ENCODE results near the gene LRP6.

The LRP6 gene

GRCh38 chr12:12133259-12133658, 133.6 kb downstream of the LRP6 start (continued):
- TF ChIP-seq TSHZ2 (CRISPR knock-in tag; IDR thresholded peaks at IDR 0.05) (no peak), SNAI2 (CRISPR knock-in tag; IDR thresholded peaks at IDR 0.05) (no peak), TOX (CRISPR knock-in tag; IDR thresholded peaks at IDR 0.05; ENCODE audit: borderline replicate concordance) (no peak), TCF4 (CRISPR knock-in tag; IDR thresholded peaks at IDR 0.05; ENCODE audit: borderline replicate concordance) (no peak)

GRCh38 chr12:12128670-12129069, 138.2 kb downstream of the LRP6 start:
- no peak for ATAC-seq
- TF ChIP-seq ZNF8 (CRISPR knock-in tag; IDR thresholded peaks at IDR 0.05) (no peak), ISL1 (CRISPR knock-in tag; IDR thresholded peaks at IDR 0.05) (no peak), PPARA (CRISPR knock-in tag; IDR thresholded peaks at IDR 0.05; ENCODE audit: borderline replicate concordance) (no peak), BACH2 (CRISPR knock-in tag; IDR thresholded peaks at IDR 0.05; ENCODE audit: borderline replicate concordance) (no peak), ZFP3 (CRISPR knock-in tag; IDR thresholded peaks at IDR 0.05) (no peak), ARNTL (CRISPR knock-in tag; IDR thresholded peaks at IDR 0.05; ENCODE audit: borderline replicate concordance, low read depth) (no peak), POU6F1 (CRISPR knock-in tag; IDR thresholded peaks at IDR 0.05; ENCODE audit: borderline replicate concordance, low read depth) (no peak), ZNF70 (CRISPR knock-in tag; IDR thresholded peaks at IDR 0.05) (no peak), ZNF565 (CRISPR knock-in tag; conservative IDR thresholded peaks at IDR 0.05; ENCODE audit: low read depth) (no peak), ZC3H10 (CRISPR knock-in tag; IDR thresholded peaks at IDR 0.05) (no peak), CSRNP3 (CRISPR knock-in tag; IDR thresholded peaks at IDR 0.05) (no peak), GLIS3 (CRISPR knock-in tag; IDR thresholded peaks at IDR 0.05) (no peak), OSR1 (CRISPR knock-in tag; IDR thresholded peaks at IDR 0.05) (no peak), TOX (CRISPR knock-in tag; IDR thresholded peaks at IDR 0.05; ENCODE audit: borderline replicate concordance) (no peak)

GRCh38 chr12:12127304-12127703, 139.5 kb downstream of the LRP6 start:
- no peak for ATAC-seq
- no peak for TF ChIP-seq ZC3H10 (CRISPR knock-in tag; IDR thresholded peaks at IDR 0.05)
- TF ChIP-seq CREB5 (CRISPR knock-in tag; IDR thresholded peaks at IDR 0.05; ENCODE audit: low read depth) = no peak
- no peak for TF ChIP-seq ZNF8 (CRISPR knock-in tag; IDR thresholded peaks at IDR 0.05)
- no peak for TF ChIP-seq RARB (CRISPR knock-in tag; IDR thresholded peaks at IDR 0.05)
- no peak for TF ChIP-seq ZNF70 (CRISPR knock-in tag; IDR thresholded peaks at IDR 0.05)
- no peak for TF ChIP-seq TOX (CRISPR knock-in tag; IDR thresholded peaks at IDR 0.05; ENCODE audit: borderline replicate concordance)
- no peak for TF ChIP-seq SNAI2 (CRISPR knock-in tag; IDR thresholded peaks at IDR 0.05)
- TF ChIP-seq ZFP30 (CRISPR knock-in tag; IDR thresholded peaks at IDR 0.05) = no peak
- no peak for TF ChIP-seq PATZ1 (CRISPR knock-in tag; IDR thresholded peaks at IDR 0.05; ENCODE audit: borderline replicate concordance)
- no peak for TF ChIP-seq ZFP3 (CRISPR knock-in tag; IDR thresholded peaks at IDR 0.05)
- TF ChIP-seq ISL1 (CRISPR knock-in tag; IDR thresholded peaks at IDR 0.05) = no peak

Data from SK-N-SH treated with all-trans-retinoic acid at 6 μM for 48 hours (cell line).